ENCODE measurements around the gene BTLA. TPM values are rescaled to one million over a fixed set of nuclear protein-coding genes. Genes with fewer than 3 reads are reported as not detected.
"Not testable (repeated sequence)": the region's sequence is repeated elsewhere in the genome, so short reads cannot be mapped to it uniquely, and the experiment has no call there.

Gene BTLA
- total RNA-seq, 4 donors from 2014 or later, result 0.11 to 2.6 (median 0.72) TPM

GRCh38 chr3:112504123-112504522, 4.9 kb upstream of the BTLA start:
- intact Hi-C loops (cut with DNase I; ENCODE audit: low total_unique reads), result no loop called here
- 66 to 73% methylated on average over 3 of the region's 3 CpGs for WGBS, 2 donors
- no peak overlapping the region for H3K4me3 ChIP-seq (ENCODE audit: low read depth, poor library complexity, severe bottlenecking)
- no peak for TF ChIP-seq POLR2A (IDR thresholded peaks at IDR 0.05)
- TF ChIP-seq CTCF (IDR thresholded peaks at IDR 0.05), result no peak
- no peak for DNase-seq (ENCODE audit: low spot score in 2 of 2)

GRCh38 chr3:112503304-112503972, 4.2 kb upstream of the BTLA start:
- TF ChIP-seq CTCF (IDR thresholded peaks at IDR 0.05) (no peak), POLR2A (IDR thresholded peaks at IDR 0.05) (no peak)
- no peak overlapping the region for H3K4me3 ChIP-seq (ENCODE audit: low read depth, poor library complexity, severe bottlenecking)
- DNase-seq (ENCODE audit: low spot score in 2 of 2), result no peak
- 92 to 93% methylated on average over 4 of the region's 4 CpGs for WGBS, 2 donors
- intact Hi-C loops (cut with DNase I; ENCODE audit: low total_unique reads), result no loop called here

- DNase-seq (ENCODE audit: low spot score in 2 of 2), result no peak
- 79 to 84% methylated on average over 2 of the region's 2 CpGs for WGBS, 2 donors
- TF ChIP-seq CTCF (IDR thresholded peaks at IDR 0.05) (no peak), POLR2A (IDR thresholded peaks at IDR 0.05) (no peak)
- no peak overlapping the region for H3K4me3 ChIP-seq (ENCODE audit: low read depth, poor library complexity, severe bottlenecking)
- intact Hi-C loops (cut with DNase I; ENCODE audit: low total_unique reads), result no loop called here
These were observed 1.3 kb upstream of the BTLA start for GRCh38 chr3:112500621-112501020.

- no peak for DNase-seq (ENCODE audit: low spot score in 2 of 2)
- H3K4me3 ChIP-seq (ENCODE audit: low read depth, poor library complexity, severe bottlenecking), result no peak overlapping the region
- TF ChIP-seq CTCF (IDR thresholded peaks at IDR 0.05) (no peak), POLR2A (IDR thresholded peaks at IDR 0.05) (no peak)
- intact Hi-C loops (cut with DNase I; ENCODE audit: low total_unique reads), result no loop called here
- 91 to 95% methylated on average over 11 of the region's 11 CpGs for WGBS, 2 donors
These were observed 1.2 kb downstream of the BTLA start for GRCh38 chr3:112497897-112498548.

GRCh38 chr3:112496366-112497067, 2.8 kb downstream of the BTLA start:
- no peak overlapping the region for H3K4me3 ChIP-seq (ENCODE audit: low read depth, poor library complexity, severe bottlenecking)
- DNase-seq (ENCODE audit: low spot score in 2 of 2), result no peak
- TF ChIP-seq CTCF (IDR thresholded peaks at IDR 0.05) (no peak), POLR2A (IDR thresholded peaks at IDR 0.05) (no peak)
- WGBS, 2 donors, result 68 to 76% methylated on average over 5 of the region's 5 CpGs
- intact Hi-C loops (cut with DNase I; ENCODE audit: low total_unique reads), result no loop called here

GRCh38 chr3:112494448-112494767, 4.9 kb downstream of the BTLA start:
- intact Hi-C loops (cut with DNase I; ENCODE audit: low total_unique reads); H3K4me3 ChIP-seq (ENCODE audit: low read depth, poor library complexity, severe bottlenecking); DNase-seq (ENCODE audit: low spot score in 2 of 2): not testable (repeated sequence)
- WGBS, 2 donors, result 96 to 98% methylated on average over 3 of the region's 3 CpGs
